ENCODE results near the gene NLRC5.

The NLRC5 gene

GRCh38 chr16:57091200-57091974, 102.0 kb downstream of the NLRC5 start:
- DNase-seq (ENCODE audit: low read depth) = no peak
- no peak for TF ChIP-seq CTCF (IDR thresholded peaks at IDR 0.05; ENCODE audit: insufficient read depth, low read depth, low read length, missing control alignments)
- peak overlapping the region; percentile 31 for H3K4me3 ChIP-seq (ENCODE audit: low read depth, low read length)

- H3K4me3 ChIP-seq (ENCODE audit: low read depth, low read length) = peak within 1 kb of the TSS; percentile 61
- TF ChIP-seq CTCF (IDR thresholded peaks at IDR 0.05; ENCODE audit: insufficient read depth, low read depth, low read length, missing control alignments) = peak; percentile 4
- DNase-seq (ENCODE audit: low read depth) = peak; percentile 50
Observed at GRCh38 chr16:57091975-57092785, 102.8 kb downstream of the NLRC5 start, which contains the start of gene CPNE2. Gene CPNE2, plus strand, starts transcription at chr16:57092583. Its CDS starts 18,160 bp downstream, at chr16:57110743.

GRCh38 chr16:57092786-57093411, 103.5 kb downstream of the NLRC5 start:
- DNase-seq (ENCODE audit: low read depth) = peak; percentile 44
- peak; percentile 60 for TF ChIP-seq CTCF (IDR thresholded peaks at IDR 0.05; ENCODE audit: insufficient read depth, low read depth, low read length, missing control alignments)
- peak overlapping the region; percentile 61 for H3K4me3 ChIP-seq (ENCODE audit: low read depth, low read length)

- no peak overlapping the region for H3K4me3 ChIP-seq (ENCODE audit: low read depth, low read length)
- no peak for TF ChIP-seq CTCF (IDR thresholded peaks at IDR 0.05; ENCODE audit: insufficient read depth, low read depth, low read length, missing control alignments)
- DNase-seq (ENCODE audit: low read depth) = no peak
Observed at GRCh38 chr16:57093666-57094564, 104.6 kb downstream of the NLRC5 start.

GRCh38 chr16:57094911-57095310, 105.6 kb downstream of the NLRC5 start:
- no peak for TF ChIP-seq CTCF (IDR thresholded peaks at IDR 0.05; ENCODE audit: insufficient read depth, low read depth, low read length, missing control alignments)
- H3K4me3 ChIP-seq (ENCODE audit: low read depth, low read length) = no peak overlapping the region
- no peak for DNase-seq (ENCODE audit: low read depth)

- TF ChIP-seq CTCF (IDR thresholded peaks at IDR 0.05; ENCODE audit: insufficient read depth, low read depth, low read length, missing control alignments) = no peak
- no peak overlapping the region for H3K4me3 ChIP-seq (ENCODE audit: low read depth, low read length)
- DNase-seq (ENCODE audit: low read depth) = no peak
Observed at GRCh38 chr16:57096192-57096591, 106.8 kb downstream of the NLRC5 start.
